H9 (cell line): ENCODE measurements around the gene MMP2. TPM values are rescaled to one million over a fixed set of nuclear protein-coding genes. Genes with fewer than 3 reads are reported as not detected.

ENCODE experiments used
- DNase-seq: peaks from one replicate; pipeline ENCODE4 v3.0.0-alpha.2; 2017
- H2AFZ ChIP-seq: one replicate; pipeline ENCODE4 v1.6.1; 2013; ENCODE audit warnings: mild to moderate bottlenecking, low read length, control low read depth, moderate library complexity
- H2AK5ac ChIP-seq: 2 replicates; pipeline ENCODE4 v1.6.1; 2013; ENCODE audit warnings: low read length, control low read depth, mixed read lengths; ENCODE audit not compliant: insufficient read length
- H2BK120ac ChIP-seq: one replicate; pipeline ENCODE4 v1.6.1; 2013; ENCODE audit warnings: low read depth, mild to moderate bottlenecking, low read length, control low read depth, inconsistent platforms; ENCODE audit not compliant: poor library complexity, severe bottlenecking
- H2BK12ac ChIP-seq: 2 replicates; pipeline ENCODE4 v1.6.1; 2013; ENCODE audit warnings: low read length, control low read depth, mixed read lengths, low read depth; ENCODE audit not compliant: insufficient read length
- H2BK15ac ChIP-seq: 2 replicates; pipeline ENCODE4 v1.6.1; 2013; ENCODE audit warnings: low read depth, low read length, control low read depth
- H2BK20ac ChIP-seq: one replicate; pipeline ENCODE4 v1.6.1; 2013; ENCODE audit warnings: low read depth, mild to moderate bottlenecking, low read length, control low read depth, inconsistent platforms; ENCODE audit not compliant: poor library complexity, severe bottlenecking
- H2BK5ac ChIP-seq: 2 replicates; pipeline ENCODE4 v1.6.1; 2013; ENCODE audit warnings: low read length, control low read depth, mixed read lengths; ENCODE audit not compliant: insufficient read length
- H3K14ac ChIP-seq: 2 replicates; pipeline ENCODE4 v1.6.1; 2013; ENCODE audit warnings: low read length, control low read depth; ENCODE audit not compliant: insufficient read depth
- H3K18ac ChIP-seq: 2 replicates; pipeline ENCODE4 v1.6.1; 2013; ENCODE audit warnings: low read depth, mild to moderate bottlenecking, mixed read lengths, low read length, control low read depth; ENCODE audit not compliant: insufficient read length
- H3K23ac ChIP-seq: 2 replicates; pipeline ENCODE4 v1.6.1; 2013; ENCODE audit warnings: low read length, control low read depth, mixed read lengths, low read depth; ENCODE audit not compliant: insufficient read length
- H3K23me2 ChIP-seq: 2 replicates; pipeline ENCODE4 v1.6.1; 2013; ENCODE audit warnings: low read depth, mild to moderate bottlenecking, mixed read lengths, low read length, control low read depth; ENCODE audit not compliant: insufficient read length, poor library complexity, severe bottlenecking
- H3K27ac ChIP-seq: 2 replicates; pipeline ENCODE4 v1.5.1; 2013; ENCODE audit warnings: low read length, control low read depth, mixed read lengths, low read depth; ENCODE audit not compliant: insufficient read length
- H3K27me3 ChIP-seq: 2 replicates; pipeline ENCODE4 v1.6.1; 2013; ENCODE audit warnings: low read length, control low read depth, inconsistent platforms; ENCODE audit not compliant: insufficient read depth
- H3K4ac ChIP-seq: 2 replicates; pipeline ENCODE4 v1.6.1; 2013; ENCODE audit warnings: low read depth, mild to moderate bottlenecking, control low read depth, inconsistent platforms, low read length, moderate library complexity
- H3K4me1 ChIP-seq: 2 replicates; pipeline ENCODE4 v1.6.1; 2013; ENCODE audit warnings: low read length, control low read depth, inconsistent platforms; ENCODE audit not compliant: insufficient read depth
- H3K4me2 ChIP-seq: 2 replicates; pipeline ENCODE4 v1.6.1; 2013; ENCODE audit warnings: low read length, control low read depth, mixed read lengths; ENCODE audit not compliant: insufficient read length, insufficient read depth
- H3K56ac ChIP-seq: 2 replicates; pipeline ENCODE4 v1.6.1; 2013; ENCODE audit warnings: low read depth, mild to moderate bottlenecking, mixed read lengths, low read length, control low read depth; ENCODE audit not compliant: insufficient read length
- H3K79me1 ChIP-seq: 2 replicates; pipeline ENCODE4 v1.6.1; 2013; ENCODE audit warnings: low read depth, mild to moderate bottlenecking, moderate library complexity, low read length, control low read depth, inconsistent platforms; ENCODE audit not compliant: insufficient read depth, poor library complexity, severe bottlenecking
- H3K79me2 ChIP-seq: 2 replicates; pipeline ENCODE4 v1.6.1; 2013; ENCODE audit warnings: low read length, control low read depth, inconsistent platforms; ENCODE audit not compliant: insufficient read depth
- H3K9ac ChIP-seq: 2 replicates; pipeline ENCODE4 v1.6.1; 2013; ENCODE audit warnings: low read length, control low read depth, mixed read lengths; ENCODE audit not compliant: insufficient read length; ENCODE audit errors: extremely low read depth
- H3K9me3 ChIP-seq: one replicate; pipeline ENCODE4 v1.6.1; 2013; ENCODE audit warnings: low read depth, low read length, inconsistent platforms; ENCODE audit not compliant: control insufficient read depth
- H3T11ph ChIP-seq: one replicate; pipeline ENCODE4 v1.6.1; 2013; ENCODE audit warnings: mild to moderate bottlenecking, low read length, control low read depth, inconsistent platforms
- H4K20me1 ChIP-seq: one replicate; pipeline ENCODE4 v1.6.1; 2013; ENCODE audit not compliant: control insufficient read depth, insufficient read length, insufficient read depth
- H4K5ac ChIP-seq: 2 replicates; pipeline ENCODE4 v1.6.1; 2013; ENCODE audit warnings: low read depth, mild to moderate bottlenecking, mixed read lengths, low read length, control low read depth; ENCODE audit not compliant: insufficient read length
- H4K8ac ChIP-seq: replicated peaks from 2 replicates; pipeline ENCODE4 v1.6.1; 2013; ENCODE audit warnings: low read length, control low read depth, mixed read lengths, low read depth; ENCODE audit not compliant: insufficient read length
- H4K91ac ChIP-seq: 2 replicates; pipeline ENCODE4 v1.6.1; 2013; ENCODE audit warnings: low read depth, mild to moderate bottlenecking, moderate library complexity, mixed read lengths, low read length, control low read depth; ENCODE audit not compliant: insufficient read length
- H3K27ac Mint-ChIP-seq, 3 experiments: 2 replicates in 2 of 3; 3 replicates in 1 of 3; pipeline ENCODE4 v1.8.0; 2020 to 2021; ENCODE audit warnings: mixed read lengths in 3 of 3, mild to moderate bottlenecking in 1 of 3, moderate library complexity in 1 of 3
- H3K27me3 Mint-ChIP-seq: 2 replicates; pipeline ENCODE4 v1.8.0; 2021; ENCODE audit warnings: low read depth, mild to moderate bottlenecking, moderate library complexity, mixed read lengths
- H3K36me3 Mint-ChIP-seq, 3 experiments: 2 replicates in 2 of 3; 3 replicates in 1 of 3; pipeline ENCODE4 v1.8.0; 2020 to 2021; ENCODE audit warnings: low read depth in 3 of 3, mixed read lengths in 3 of 3; ENCODE audit not compliant: insufficient read depth in 1 of 3
- H3K4me1 Mint-ChIP-seq, 2 experiments: 2 replicates each; pipeline ENCODE4 v1.8.0; 2020; ENCODE audit warnings: mixed read lengths in 2 of 2
- H3K4me3 Mint-ChIP-seq, 2 experiments: 2 replicates in 1 of 2; 3 replicates in 1 of 2; pipeline ENCODE4 v1.8.0; 2020 to 2021; ENCODE audit warnings: mild to moderate bottlenecking in 2 of 2, mixed read lengths in 2 of 2, moderate library complexity in 1 of 2
- H3K9me3 Mint-ChIP-seq, 2 experiments: 2 replicates in 1 of 2; 3 replicates in 1 of 2; pipeline ENCODE4 v1.8.0; 2020; ENCODE audit warnings: mild to moderate bottlenecking in 2 of 2, mixed read lengths in 2 of 2, moderate library complexity in 1 of 2
- WGBS: extraction: QIAGEN DNeasy Blood & Tissue Kit; methylation state at CpG from one replicate; pipeline ENCODE4 v1.1.7; 2013; ENCODE audit warnings: missing lambda C conversion rate, low lambda C conversion rate, mixed read lengths; ENCODE audit not compliant: insufficient read length; ENCODE audit errors: extremely low coverage; 5-methylcytosine and 5-hydroxymethylcytosine counted together
- total RNA-seq: library from RNA; stranded (reverse); gene quantifications from 2 replicates; pipeline ENCODE4 v1.2.1, GENCODE V29; 2021
- TF ChIP-seq, protein P1 (sequence below): fragments of 200-600 bp; sonication (generic); conservative IDR thresholded peaks from 3 replicates; pipeline ENCODE4 v1.8.0; 2021; ENCODE audit warnings: antibody characterized with exemption, mild to moderate bottlenecking

MMP2 gene
- total RNA-seq, 1 experiment from 2014 or later, result 23.1 TPM

DNA sequence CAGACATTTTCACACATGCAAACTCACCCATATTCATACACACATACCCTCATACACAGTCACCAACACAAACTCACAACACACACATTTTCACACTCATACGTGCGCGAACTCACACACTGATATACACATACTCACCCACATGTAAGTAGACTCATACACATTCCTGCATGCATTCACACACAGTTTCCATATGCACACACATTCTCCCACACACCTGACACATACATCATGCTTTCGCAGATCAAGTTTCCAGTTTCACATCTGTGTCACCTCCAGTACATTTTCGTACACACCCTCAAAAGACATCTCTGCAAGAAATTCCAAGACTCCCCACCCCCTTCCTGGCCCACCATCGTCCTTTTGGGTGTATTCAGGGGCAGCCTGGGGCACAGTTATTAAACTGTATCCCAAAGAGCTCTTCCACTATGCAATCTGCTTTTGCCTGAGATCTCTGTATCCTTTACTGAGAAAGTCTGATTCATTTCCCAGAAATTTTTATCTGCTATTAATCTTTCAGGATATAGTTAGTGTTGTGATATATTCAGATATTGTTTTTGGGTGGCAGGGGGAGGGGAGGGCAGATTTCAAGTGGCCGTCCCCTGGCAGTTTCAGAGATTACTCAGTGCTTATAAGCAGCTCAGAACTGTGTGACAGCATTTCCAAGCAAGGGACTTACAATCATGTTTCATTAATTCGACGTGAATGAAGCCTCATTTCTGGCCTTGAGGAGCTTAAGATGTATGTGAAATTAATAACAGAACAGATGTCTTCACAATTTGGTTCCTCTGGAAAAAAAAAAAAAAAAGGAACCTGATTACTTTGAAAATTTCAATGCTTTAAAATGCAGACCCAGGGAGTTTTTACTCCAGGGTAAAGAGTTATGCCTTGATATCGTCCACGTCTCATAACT lies 35.3 kb upstream of the MMP2 start:
- H3K23ac ChIP-seq, result no peak overlapping the region
- no peak overlapping the region for H4K91ac ChIP-seq
- no peak overlapping the region for H2BK5ac ChIP-seq
- no peak overlapping the region for H3K14ac ChIP-seq
- no peak overlapping the region for H2AFZ ChIP-seq
- no peak overlapping the region for H3K56ac ChIP-seq
- no peak overlapping the region for H3K4ac ChIP-seq
- no peaks in the 10 kb centered on the region for H4K20me1 ChIP-seq
- no peak overlapping the region for H3K27ac ChIP-seq
- no peaks in the 10 kb centered on the region for H3K9me3 ChIP-seq
- no peak overlapping the region for H2AK5ac ChIP-seq
- DNase-seq, result no peak
- H3K4me3 Mint-ChIP-seq, result no peak overlapping the region
- no peaks in the 10 kb centered on the region for H3K79me1 ChIP-seq
- H3K27me3 Mint-ChIP-seq, result peaks cover 2% of the 10 kb centered on the region
- no peak overlapping the region for H3K27ac Mint-ChIP-seq
- TF ChIP-seq, protein P1, sequence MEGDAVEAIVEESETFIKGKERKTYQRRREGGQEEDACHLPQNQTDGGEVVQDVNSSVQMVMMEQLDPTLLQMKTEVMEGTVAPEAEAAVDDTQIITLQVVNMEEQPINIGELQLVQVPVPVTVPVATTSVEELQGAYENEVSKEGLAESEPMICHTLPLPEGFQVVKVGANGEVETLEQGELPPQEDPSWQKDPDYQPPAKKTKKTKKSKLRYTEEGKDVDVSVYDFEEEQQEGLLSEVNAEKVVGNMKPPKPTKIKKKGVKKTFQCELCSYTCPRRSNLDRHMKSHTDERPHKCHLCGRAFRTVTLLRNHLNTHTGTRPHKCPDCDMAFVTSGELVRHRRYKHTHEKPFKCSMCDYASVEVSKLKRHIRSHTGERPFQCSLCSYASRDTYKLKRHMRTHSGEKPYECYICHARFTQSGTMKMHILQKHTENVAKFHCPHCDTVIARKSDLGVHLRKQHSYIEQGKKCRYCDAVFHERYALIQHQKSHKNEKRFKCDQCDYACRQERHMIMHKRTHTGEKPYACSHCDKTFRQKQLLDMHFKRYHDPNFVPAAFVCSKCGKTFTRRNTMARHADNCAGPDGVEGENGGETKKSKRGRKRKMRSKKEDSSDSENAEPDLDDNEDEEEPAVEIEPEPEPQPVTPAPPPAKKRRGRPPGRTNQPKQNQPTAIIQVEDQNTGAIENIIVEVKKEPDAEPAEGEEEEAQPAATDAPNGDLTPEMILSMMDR, result no peak
- H2BK20ac ChIP-seq, result no peak overlapping the region
- no peak overlapping the region for H3K9ac ChIP-seq
- no peak overlapping the region for H4K8ac ChIP-seq
- no peak overlapping the region for H4K5ac ChIP-seq
- H2BK15ac ChIP-seq, result no peak overlapping the region
- no peaks in the 10 kb centered on the region for H3K4me1 Mint-ChIP-seq
- H3T11ph ChIP-seq, result no peak overlapping the region
- H3K18ac ChIP-seq, result no peak overlapping the region
- no peak overlapping the region for H3K4me2 ChIP-seq
- H3K36me3 Mint-ChIP-seq, result no peaks in the 10 kb centered on the region
- H2BK120ac ChIP-seq, result no peak overlapping the region
- no peaks in the 10 kb centered on the region for H3K23me2 ChIP-seq
- H3K27me3 ChIP-seq, result no peaks in the 10 kb centered on the region
- no peaks in the 10 kb centered on the region for H3K79me2 ChIP-seq
- H3K9me3 Mint-ChIP-seq, result no peaks in the 10 kb centered on the region
- no peaks in the 10 kb centered on the region for H3K4me1 ChIP-seq
- 86% methylated on average over 3 of the region's 11 CpGs for WGBS
- H2BK12ac ChIP-seq, result no peak overlapping the region
